H1 (cell line): ENCODE results near the gene FARS2. TPM values are rescaled to one million over a fixed set of nuclear protein-coding genes. Genes with fewer than 3 reads are reported as not detected.

Experiments used
- KDM4A ChIP-seq: IDR thresholded peaks from one replicate; pipeline ENCODE4 v1.7.1; 2012; ENCODE audit warnings: low read depth, mild to moderate bottlenecking, moderate library complexity, low read length, inconsistent platforms; ENCODE audit not compliant: severe bottlenecking
- NRF1 ChIP-seq: IDR thresholded peaks from 2 replicates; pipeline ENCODE4 v1.6.1; 2011; ENCODE audit warnings: mild to moderate bottlenecking, low read depth, low read length, improper control_type of control experiment
- RAD21 ChIP-seq, 2 experiments: IDR thresholded peaks in 1 of 2; conservative IDR thresholded peaks in 1 of 2; 2 replicates each; pipeline ENCODE4 v1.6.1; 2011; ENCODE audit warnings: low read depth in 2 of 2, low read length in 2 of 2, improper control_type of control experiment in 1 of 2, inconsistent platforms in 1 of 2, mild to moderate bottlenecking in 1 of 2, moderate library complexity in 1 of 2
- YY1 ChIP-seq: IDR thresholded peaks from 2 replicates; pipeline ENCODE4 v1.6.1; 2011; ENCODE audit warnings: low read depth, mild to moderate bottlenecking, low read length
- polyA plus RNA-seq, 7 experiments: library from polyadenylated mRNA; depleted of rRNA in 3 of 7; stranded (reverse) in 5 of 7; unstranded in 2 of 7; fragments of >200 nt in 5 of 7; fragments of 200-250 nt in 2 of 7; gene quantifications; 1 replicate in 5 of 7; 2 replicates in 1 of 7; 4 replicates in 1 of 7; pipeline versions ENCODE4 v1.2.1 to v1.2.3, GENCODE V29; 2011 to 2013; ENCODE audit warnings: missing spikeins in 2 of 7, mixed read lengths in 2 of 7
- total RNA-seq: library from RNA; stranded (reverse); fragmentation: NEBNext Ultra II Directional; extraction: Animal tissue kit (Norgen Biotek cat#: 25700); gene quantifications from 2 replicates; pipeline ENCODE4 v1.2.1, GENCODE V29; 2021
- TF ChIP-seq, protein P1 (sequence below): fragments of 300-600 bp; sonication (generic); IDR thresholded peaks from 2 replicates; pipeline ENCODE4 v1.7.1; 2012; ENCODE audit warnings: low read length, moderate library complexity, mild to moderate bottlenecking, inconsistent platforms; ENCODE audit not compliant: insufficient replicate concordance

FARS2 gene
- total and polyA plus RNA-seq, 2 of the 8 experiments (the other 6 are each of a cell fraction or from before 2014, with no cell fraction given): 11.7 to 14.4 TPM

DNA sequence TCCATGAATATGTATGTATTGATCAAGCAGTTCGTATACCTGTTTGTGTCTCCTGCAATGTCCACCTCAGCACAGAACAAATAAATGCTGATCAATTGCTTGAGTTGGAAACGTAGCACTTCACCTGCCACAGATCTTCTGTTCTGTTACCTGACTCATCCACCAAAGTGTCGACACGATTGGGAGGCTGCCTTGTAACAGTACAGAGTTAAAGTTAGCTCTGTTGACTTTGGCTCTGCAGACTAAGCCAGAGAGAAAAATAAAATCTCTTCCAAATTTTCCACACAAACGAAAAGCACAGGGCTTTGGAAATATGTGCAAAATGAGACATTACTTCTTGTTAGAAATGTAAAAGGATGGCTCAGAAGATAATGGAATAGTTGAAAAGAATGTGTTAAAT lies 500.1 kb downstream of the FARS2 start (continued):
- TF ChIP-seq, protein P1, sequence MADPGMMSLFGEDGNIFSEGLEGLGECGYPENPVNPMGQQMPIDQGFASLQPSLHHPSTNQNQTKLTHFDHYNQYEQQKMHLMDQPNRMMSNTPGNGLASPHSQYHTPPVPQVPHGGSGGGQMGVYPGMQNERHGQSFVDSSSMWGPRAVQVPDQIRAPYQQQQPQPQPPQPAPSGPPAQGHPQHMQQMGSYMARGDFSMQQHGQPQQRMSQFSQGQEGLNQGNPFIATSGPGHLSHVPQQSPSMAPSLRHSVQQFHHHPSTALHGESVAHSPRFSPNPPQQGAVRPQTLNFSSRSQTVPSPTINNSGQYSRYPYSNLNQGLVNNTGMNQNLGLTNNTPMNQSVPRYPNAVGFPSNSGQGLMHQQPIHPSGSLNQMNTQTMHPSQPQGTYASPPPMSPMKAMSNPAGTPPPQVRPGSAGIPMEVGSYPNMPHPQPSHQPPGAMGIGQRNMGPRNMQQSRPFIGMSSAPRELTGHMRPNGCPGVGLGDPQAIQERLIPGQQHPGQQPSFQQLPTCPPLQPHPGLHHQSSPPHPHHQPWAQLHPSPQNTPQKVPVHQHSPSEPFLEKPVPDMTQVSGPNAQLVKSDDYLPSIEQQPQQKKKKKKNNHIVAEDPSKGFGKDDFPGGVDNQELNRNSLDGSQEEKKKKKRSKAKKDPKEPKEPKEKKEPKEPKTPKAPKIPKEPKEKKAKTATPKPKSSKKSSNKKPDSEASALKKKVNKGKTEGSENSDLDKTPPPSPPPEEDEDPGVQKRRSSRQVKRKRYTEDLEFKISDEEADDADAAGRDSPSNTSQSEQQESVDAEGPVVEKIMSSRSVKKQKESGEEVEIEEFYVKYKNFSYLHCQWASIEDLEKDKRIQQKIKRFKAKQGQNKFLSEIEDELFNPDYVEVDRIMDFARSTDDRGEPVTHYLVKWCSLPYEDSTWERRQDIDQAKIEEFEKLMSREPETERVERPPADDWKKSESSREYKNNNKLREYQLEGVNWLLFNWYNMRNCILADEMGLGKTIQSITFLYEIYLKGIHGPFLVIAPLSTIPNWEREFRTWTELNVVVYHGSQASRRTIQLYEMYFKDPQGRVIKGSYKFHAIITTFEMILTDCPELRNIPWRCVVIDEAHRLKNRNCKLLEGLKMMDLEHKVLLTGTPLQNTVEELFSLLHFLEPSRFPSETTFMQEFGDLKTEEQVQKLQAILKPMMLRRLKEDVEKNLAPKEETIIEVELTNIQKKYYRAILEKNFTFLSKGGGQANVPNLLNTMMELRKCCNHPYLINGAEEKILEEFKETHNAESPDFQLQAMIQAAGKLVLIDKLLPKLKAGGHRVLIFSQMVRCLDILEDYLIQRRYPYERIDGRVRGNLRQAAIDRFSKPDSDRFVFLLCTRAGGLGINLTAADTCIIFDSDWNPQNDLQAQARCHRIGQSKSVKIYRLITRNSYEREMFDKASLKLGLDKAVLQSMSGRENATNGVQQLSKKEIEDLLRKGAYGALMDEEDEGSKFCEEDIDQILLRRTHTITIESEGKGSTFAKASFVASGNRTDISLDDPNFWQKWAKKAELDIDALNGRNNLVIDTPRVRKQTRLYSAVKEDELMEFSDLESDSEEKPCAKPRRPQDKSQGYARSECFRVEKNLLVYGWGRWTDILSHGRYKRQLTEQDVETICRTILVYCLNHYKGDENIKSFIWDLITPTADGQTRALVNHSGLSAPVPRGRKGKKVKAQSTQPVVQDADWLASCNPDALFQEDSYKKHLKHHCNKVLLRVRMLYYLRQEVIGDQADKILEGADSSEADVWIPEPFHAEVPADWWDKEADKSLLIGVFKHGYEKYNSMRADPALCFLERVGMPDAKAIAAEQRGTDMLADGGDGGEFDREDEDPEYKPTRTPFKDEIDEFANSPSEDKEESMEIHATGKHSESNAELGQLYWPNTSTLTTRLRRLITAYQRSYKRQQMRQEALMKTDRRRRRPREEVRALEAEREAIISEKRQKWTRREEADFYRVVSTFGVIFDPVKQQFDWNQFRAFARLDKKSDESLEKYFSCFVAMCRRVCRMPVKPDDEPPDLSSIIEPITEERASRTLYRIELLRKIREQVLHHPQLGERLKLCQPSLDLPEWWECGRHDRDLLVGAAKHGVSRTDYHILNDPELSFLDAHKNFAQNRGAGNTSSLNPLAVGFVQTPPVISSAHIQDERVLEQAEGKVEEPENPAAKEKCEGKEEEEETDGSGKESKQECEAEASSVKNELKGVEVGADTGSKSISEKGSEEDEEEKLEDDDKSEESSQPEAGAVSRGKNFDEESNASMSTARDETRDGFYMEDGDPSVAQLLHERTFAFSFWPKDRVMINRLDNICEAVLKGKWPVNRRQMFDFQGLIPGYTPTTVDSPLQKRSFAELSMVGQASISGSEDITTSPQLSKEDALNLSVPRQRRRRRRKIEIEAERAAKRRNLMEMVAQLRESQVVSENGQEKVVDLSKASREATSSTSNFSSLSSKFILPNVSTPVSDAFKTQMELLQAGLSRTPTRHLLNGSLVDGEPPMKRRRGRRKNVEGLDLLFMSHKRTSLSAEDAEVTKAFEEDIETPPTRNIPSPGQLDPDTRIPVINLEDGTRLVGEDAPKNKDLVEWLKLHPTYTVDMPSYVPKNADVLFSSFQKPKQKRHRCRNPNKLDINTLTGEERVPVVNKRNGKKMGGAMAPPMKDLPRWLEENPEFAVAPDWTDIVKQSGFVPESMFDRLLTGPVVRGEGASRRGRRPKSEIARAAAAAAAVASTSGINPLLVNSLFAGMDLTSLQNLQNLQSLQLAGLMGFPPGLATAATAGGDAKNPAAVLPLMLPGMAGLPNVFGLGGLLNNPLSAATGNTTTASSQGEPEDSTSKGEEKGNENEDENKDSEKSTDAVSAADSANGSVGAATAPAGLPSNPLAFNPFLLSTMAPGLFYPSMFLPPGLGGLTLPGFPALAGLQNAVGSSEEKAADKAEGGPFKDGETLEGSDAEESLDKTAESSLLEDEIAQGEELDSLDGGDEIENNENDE: no peak
- TF ChIP-seq YY1: no peak
- no peak for TF ChIP-seq NRF1
- TF ChIP-seq RAD21 (IDR thresholded peaks at IDR 0.05 in 1 of 2, conservative IDR thresholded peaks at IDR 0.05 in 1 of 2; ENCODE audit: low read depth in 2 of 2, low read length in 2 of 2): no peak
- no peak for TF ChIP-seq KDM4A
